Measurements from ENCODE around the gene TTC17. TPM values are rescaled to one million over a fixed set of nuclear protein-coding genes. Genes with fewer than 3 reads are reported as not detected.

Gene TTC17
- total and polyA plus RNA-seq, 9 of the 15 experiments (the other 6 are each of a cell fraction or from before 2014, with no cell fraction given): 19.7 to 99.1 (median 53.3) TPM

- CTCF ChIA-PET (ENCODE audit: low intra/inter-chr PET ratio): no interaction called here
- FAIRE-seq (no peak), ATAC-seq (peak; percentile 53), DNase-seq (ENCODE audit: extremely low read depth in 1 of 4, low spot score in 3 of 4) (peak in 2 of 4 experiments; percentile 13 to 28)
- peak overlapping the region in 1 of 2 experiments; percentile 21; a peak in 1 of 4 replicates for H3K9ac ChIP-seq (ENCODE audit: insufficient read depth in 1 of 2, low read depth in 2 of 2, low read length in 2 of 2)
- H4K20me1 ChIP-seq (replicated peaks; ENCODE audit: control insufficient read depth, insufficient read depth, low read length): peaks cover 19% of the 10 kb centered on the region; the same call in 1 of the 2 replicates
- intact Hi-C loops (cut with micrococcal nuclease): no loop called here
- H3K27ac ChIP-seq (ENCODE audit: extremely low read depth, low read depth, low read length): peak overlapping the region; percentile 75; the same call in 2 of the 3 replicates
- peaks cover 13 to 33% of the 10 kb centered on the region in 2 experiments for H3K4me1 ChIP-seq (replicated peaks in 1 of 2; ENCODE audit: control insufficient read depth in 2 of 2, insufficient read depth in 2 of 2, low read length in 2 of 2)
- in situ Hi-C loops (cut with MboI): no loop called here
- H3K79me2 ChIP-seq (ENCODE audit: control insufficient read depth, insufficient read depth, low read length): peaks cover 96% of the 10 kb centered on the region
- H3K9me3 ChIP-seq (replicated peaks; ENCODE audit: control insufficient read depth, insufficient read depth, low read depth, low read length): no peaks in the 10 kb centered on the region
- no peak overlapping the region for H2AFZ ChIP-seq (ENCODE audit: low read depth, low read length)
- 31% methylated on average over 7 of the region's 7 CpGs for WGBS (ENCODE audit: insufficient coverage, low coverage, missing lambda C conversion rate)
- POLR2A ChIA-PET: interaction anchor here (0.9 to 2.1 kb wide), 5 partner anchors 9 to 65 kb away, joined by 3 to 19 read pairs (median 4); partner anchors contain the start of gene TTC17
- H3K4me2 ChIP-seq (ENCODE audit: insufficient read depth, low read length): peak overlapping the region; percentile 55
- peaks cover 80% of the 10 kb centered on the region for H3K36me3 ChIP-seq (ENCODE audit: control insufficient read depth, insufficient read depth, low read length)
- H3K27me3 ChIP-seq (ENCODE audit: control insufficient read depth in 2 of 2, insufficient read depth in 2 of 2, low read length in 2 of 2): no peaks in the 10 kb centered on the region
- H3K4me3 ChIP-seq: no peak overlapping the region
- no TSS peak for BruUV-seq (replicated peaks)
- H3K9me1 ChIP-seq (ENCODE audit: control insufficient read depth, insufficient read depth, low read length): peaks cover 3% of the 10 kb centered on the region
- peak; percentile 77 for TF ChIP-seq CBFA2T3 (IDR thresholded peaks at IDR 0.05)
- no peak for TF ChIP-seq ESRRA (IDR thresholded peaks at IDR 0.05; ENCODE audit: borderline replicate concordance, low read depth)
- peak in 1 of 2 experiments; percentile 45; a peak in 1 of 4 replicates for TF ChIP-seq TRIM24 (IDR thresholded peaks at IDR 0.05)
- TF ChIP-seq ZSCAN29 (IDR thresholded peaks at IDR 0.05): no peak
- TF ChIP-seq ETV6 (IDR thresholded peaks at IDR 0.05; ENCODE audit: borderline replicate concordance in 1 of 2, low read depth in 2 of 2, low read length in 1 of 2): no peak
- TF ChIP-seq ETV6 (CRISPR knock-in tag; IDR thresholded peaks at IDR 0.05; ENCODE audit: borderline replicate concordance): no peak
- no peak for TF ChIP-seq AFF4 (CRISPR knock-in tag; IDR thresholded peaks at IDR 0.05)
- peak; percentile 47 for TF ChIP-seq C11orf30 (IDR thresholded peaks at IDR 0.05; ENCODE audit: low read depth)
- TF ChIP-seq ZFP1 (CRISPR knock-in tag; IDR thresholded peaks at IDR 0.05): no peak
- no peak for TF ChIP-seq PHF8 (IDR thresholded peaks at IDR 0.05; ENCODE audit: borderline replicate concordance, low read length)
- no peak for TF ChIP-seq POLR2B (IDR thresholded peaks at IDR 0.05; ENCODE audit: low read depth, partially characterized antibody)
- no peak for TF ChIP-seq ZNF253 (CRISPR knock-in tag; conservative IDR thresholded peaks at IDR 0.05)
- TF ChIP-seq NFXL1 (CRISPR knock-in tag; IDR thresholded peaks at IDR 0.05): no peak
- no peak for TF ChIP-seq MBD2 (IDR thresholded peaks at IDR 0.05; ENCODE audit: borderline replicate concordance, low read depth)
- TF ChIP-seq CBX3 (IDR thresholded peaks at IDR 0.05; ENCODE audit: borderline replicate concordance in 1 of 2, low read length in 2 of 2): no peak
- TF ChIP-seq JUN (IDR thresholded peaks at IDR 0.05; ENCODE audit: borderline replicate concordance, low read depth, low read length): no peak
- TF ChIP-seq JUN (CRISPR knock-in tag; IDR thresholded peaks at IDR 0.05; ENCODE audit: borderline replicate concordance): no peak
- no peak for TF ChIP-seq ATF2 (CRISPR knock-in tag; IDR thresholded peaks at IDR 0.05)
- TF ChIP-seq ZFP30 (CRISPR knock-in tag; IDR thresholded peaks at IDR 0.05; ENCODE audit: borderline replicate concordance): no peak
Measured at GRCh38 chr11:43367382-43368178, 8.9 kb downstream of the TTC17 start.

Data from K562 (cell line).